ENCODE results near the gene C5orf24.

Gene C5orf24

DNA sequence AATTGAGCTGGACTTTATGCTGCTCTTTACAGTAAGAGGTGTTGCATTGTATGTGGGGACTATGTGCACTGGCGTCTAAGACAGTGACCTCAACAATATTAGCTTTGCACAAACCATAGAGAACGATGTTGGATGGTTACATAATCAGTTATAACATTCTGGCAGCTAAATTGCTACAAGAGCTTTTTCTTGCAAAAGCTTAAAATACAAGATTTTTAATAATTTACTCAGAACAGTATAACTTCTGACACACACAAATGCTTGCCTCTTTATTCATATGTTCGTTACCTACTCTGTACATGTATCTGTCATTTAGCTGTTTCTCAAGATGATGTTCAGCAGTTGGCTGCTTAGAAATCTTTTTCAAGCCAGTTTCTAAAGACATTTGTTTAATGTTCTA is 11.6 kb downstream of the C5orf24 start:
- ATAC-seq = no peak
- TF ChIP-seq OSR1 (CRISPR knock-in tag; IDR thresholded peaks at IDR 0.05) = no peak
- TF ChIP-seq, protein P1, sequence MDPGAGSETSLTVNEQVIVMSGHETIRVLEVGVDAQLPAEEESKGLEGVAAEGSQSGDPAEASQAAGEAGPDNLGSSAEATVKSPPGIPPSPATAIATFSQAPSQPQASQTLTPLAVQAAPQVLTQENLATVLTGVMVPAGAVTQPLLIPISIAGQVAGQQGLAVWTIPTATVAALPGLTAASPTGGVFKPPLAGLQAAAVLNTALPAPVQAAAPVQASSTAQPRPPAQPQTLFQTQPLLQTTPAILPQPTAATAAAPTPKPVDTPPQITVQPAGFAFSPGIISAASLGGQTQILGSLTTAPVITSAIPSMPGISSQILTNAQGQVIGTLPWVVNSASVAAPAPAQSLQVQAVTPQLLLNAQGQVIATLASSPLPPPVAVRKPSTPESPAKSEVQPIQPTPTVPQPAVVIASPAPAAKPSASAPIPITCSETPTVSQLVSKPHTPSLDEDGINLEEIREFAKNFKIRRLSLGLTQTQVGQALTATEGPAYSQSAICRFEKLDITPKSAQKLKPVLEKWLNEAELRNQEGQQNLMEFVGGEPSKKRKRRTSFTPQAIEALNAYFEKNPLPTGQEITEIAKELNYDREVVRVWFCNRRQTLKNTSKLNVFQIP (CRISPR knock-in tag; IDR thresholded peaks at IDR 0.05; ENCODE audit: borderline replicate concordance, low read depth) = no peak

DNA sequence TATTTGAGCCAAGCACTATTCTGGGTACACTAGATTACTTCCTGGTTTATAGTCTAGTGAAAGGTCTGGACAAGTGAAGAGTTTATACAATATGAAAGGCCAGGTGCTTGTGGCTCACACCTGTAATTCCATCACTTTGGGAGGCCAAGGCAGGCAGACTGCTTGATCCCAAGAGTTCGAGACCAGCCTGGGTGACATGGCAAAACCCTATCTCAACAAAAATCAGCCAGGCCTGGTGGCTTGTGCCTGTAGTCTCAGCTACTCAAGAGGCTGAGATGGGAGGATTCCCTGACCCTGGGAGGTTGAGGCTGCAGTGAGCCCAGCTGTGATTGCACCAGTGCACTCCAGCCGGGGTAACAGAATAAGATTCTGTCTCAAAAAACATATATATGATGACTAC is 18.9 kb downstream of the C5orf24 start:
- ATAC-seq = no peak
- TF ChIP-seq OSR1 (CRISPR knock-in tag; IDR thresholded peaks at IDR 0.05) (no peak), RARB (CRISPR knock-in tag; IDR thresholded peaks at IDR 0.05) (no peak), ZFP30 (CRISPR knock-in tag; IDR thresholded peaks at IDR 0.05) (no peak), CSDC2 (CRISPR knock-in tag; IDR thresholded peaks at IDR 0.05) (no peak), BACH2 (CRISPR knock-in tag; IDR thresholded peaks at IDR 0.05; ENCODE audit: borderline replicate concordance) (no peak), ESRRG (CRISPR knock-in tag; IDR thresholded peaks at IDR 0.05) (no peak), TCF4 (CRISPR knock-in tag; IDR thresholded peaks at IDR 0.05; ENCODE audit: borderline replicate concordance) (no peak), PPARA (CRISPR knock-in tag; IDR thresholded peaks at IDR 0.05; ENCODE audit: borderline replicate concordance) (no peak), ARNTL (CRISPR knock-in tag; IDR thresholded peaks at IDR 0.05; ENCODE audit: borderline replicate concordance, low read depth) (no peak), TOX (CRISPR knock-in tag; IDR thresholded peaks at IDR 0.05; ENCODE audit: borderline replicate concordance) (no peak), ZNF565 (CRISPR knock-in tag; conservative IDR thresholded peaks at IDR 0.05; ENCODE audit: low read depth) (no peak), ZC3H10 (CRISPR knock-in tag; IDR thresholded peaks at IDR 0.05) (no peak), ZFP3 (CRISPR knock-in tag; IDR thresholded peaks at IDR 0.05) (no peak), ISL1 (CRISPR knock-in tag; IDR thresholded peaks at IDR 0.05) (no peak), ZNF8 (CRISPR knock-in tag; IDR thresholded peaks at IDR 0.05) (no peak)
- TF ChIP-seq, protein P1 (CRISPR knock-in tag; IDR thresholded peaks at IDR 0.05; ENCODE audit: borderline replicate concordance, low read depth) = no peak
- TF ChIP-seq, protein P2, sequence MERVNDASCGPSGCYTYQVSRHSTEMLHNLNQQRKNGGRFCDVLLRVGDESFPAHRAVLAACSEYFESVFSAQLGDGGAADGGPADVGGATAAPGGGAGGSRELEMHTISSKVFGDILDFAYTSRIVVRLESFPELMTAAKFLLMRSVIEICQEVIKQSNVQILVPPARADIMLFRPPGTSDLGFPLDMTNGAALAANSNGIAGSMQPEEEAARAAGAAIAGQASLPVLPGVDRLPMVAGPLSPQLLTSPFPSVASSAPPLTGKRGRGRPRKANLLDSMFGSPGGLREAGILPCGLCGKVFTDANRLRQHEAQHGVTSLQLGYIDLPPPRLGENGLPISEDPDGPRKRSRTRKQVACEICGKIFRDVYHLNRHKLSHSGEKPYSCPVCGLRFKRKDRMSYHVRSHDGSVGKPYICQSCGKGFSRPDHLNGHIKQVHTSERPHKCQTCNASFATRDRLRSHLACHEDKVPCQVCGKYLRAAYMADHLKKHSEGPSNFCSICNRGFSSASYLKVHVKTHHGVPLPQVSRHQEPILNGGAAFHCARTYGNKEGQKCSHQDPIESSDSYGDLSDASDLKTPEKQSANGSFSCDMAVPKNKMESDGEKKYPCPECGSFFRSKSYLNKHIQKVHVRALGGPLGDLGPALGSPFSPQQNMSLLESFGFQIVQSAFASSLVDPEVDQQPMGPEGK (CRISPR knock-in tag; IDR thresholded peaks at IDR 0.05; ENCODE audit: borderline replicate concordance) = no peak
- TF ChIP-seq, protein P3, sequence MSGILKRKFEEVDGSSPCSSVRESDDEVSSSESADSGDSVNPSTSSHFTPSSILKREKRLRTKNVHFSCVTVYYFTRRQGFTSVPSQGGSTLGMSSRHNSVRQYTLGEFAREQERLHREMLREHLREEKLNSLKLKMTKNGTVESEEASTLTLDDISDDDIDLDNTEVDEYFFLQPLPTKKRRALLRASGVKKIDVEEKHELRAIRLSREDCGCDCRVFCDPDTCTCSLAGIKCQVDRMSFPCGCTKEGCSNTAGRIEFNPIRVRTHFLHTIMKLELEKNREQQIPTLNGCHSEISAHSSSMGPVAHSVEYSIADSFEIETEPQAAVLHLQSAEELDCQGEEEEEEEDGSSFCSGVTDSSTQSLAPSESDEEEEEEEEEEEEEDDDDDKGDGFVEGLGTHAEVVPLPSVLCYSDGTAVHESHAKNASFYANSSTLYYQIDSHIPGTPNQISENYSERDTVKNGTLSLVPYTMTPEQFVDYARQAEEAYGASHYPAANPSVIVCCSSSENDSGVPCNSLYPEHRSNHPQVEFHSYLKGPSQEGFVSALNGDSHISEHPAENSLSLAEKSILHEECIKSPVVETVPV (CRISPR knock-in tag; IDR thresholded peaks at IDR 0.05) = no peak
- TF ChIP-seq, protein P4, sequence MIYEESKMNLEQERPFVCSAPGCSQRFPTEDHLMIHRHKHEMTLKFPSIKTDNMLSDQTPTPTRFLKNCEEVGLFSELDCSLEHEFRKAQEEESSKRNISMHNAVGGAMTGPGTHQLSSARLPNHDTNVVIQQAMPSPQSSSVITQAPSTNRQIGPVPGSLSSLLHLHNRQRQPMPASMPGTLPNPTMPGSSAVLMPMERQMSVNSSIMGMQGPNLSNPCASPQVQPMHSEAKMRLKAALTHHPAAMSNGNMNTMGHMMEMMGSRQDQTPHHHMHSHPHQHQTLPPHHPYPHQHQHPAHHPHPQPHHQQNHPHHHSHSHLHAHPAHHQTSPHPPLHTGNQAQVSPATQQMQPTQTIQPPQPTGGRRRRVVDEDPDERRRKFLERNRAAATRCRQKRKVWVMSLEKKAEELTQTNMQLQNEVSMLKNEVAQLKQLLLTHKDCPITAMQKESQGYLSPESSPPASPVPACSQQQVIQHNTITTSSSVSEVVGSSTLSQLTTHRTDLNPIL (CRISPR knock-in tag; IDR thresholded peaks at IDR 0.05; ENCODE audit: low read depth) = no peak
- TF ChIP-seq, protein P5, sequence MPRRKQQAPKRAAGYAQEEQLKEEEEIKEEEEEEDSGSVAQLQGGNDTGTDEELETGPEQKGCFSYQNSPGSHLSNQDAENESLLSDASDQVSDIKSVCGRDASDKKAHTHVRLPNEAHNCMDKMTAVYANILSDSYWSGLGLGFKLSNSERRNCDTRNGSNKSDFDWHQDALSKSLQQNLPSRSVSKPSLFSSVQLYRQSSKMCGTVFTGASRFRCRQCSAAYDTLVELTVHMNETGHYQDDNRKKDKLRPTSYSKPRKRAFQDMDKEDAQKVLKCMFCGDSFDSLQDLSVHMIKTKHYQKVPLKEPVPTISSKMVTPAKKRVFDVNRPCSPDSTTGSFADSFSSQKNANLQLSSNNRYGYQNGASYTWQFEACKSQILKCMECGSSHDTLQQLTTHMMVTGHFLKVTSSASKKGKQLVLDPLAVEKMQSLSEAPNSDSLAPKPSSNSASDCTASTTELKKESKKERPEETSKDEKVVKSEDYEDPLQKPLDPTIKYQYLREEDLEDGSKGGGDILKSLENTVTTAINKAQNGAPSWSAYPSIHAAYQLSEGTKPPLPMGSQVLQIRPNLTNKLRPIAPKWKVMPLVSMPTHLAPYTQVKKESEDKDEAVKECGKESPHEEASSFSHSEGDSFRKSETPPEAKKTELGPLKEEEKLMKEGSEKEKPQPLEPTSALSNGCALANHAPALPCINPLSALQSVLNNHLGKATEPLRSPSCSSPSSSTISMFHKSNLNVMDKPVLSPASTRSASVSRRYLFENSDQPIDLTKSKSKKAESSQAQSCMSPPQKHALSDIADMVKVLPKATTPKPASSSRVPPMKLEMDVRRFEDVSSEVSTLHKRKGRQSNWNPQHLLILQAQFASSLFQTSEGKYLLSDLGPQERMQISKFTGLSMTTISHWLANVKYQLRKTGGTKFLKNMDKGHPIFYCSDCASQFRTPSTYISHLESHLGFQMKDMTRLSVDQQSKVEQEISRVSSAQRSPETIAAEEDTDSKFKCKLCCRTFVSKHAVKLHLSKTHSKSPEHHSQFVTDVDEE (CRISPR knock-in tag; IDR thresholded peaks at IDR 0.05) = no peak

DNA sequence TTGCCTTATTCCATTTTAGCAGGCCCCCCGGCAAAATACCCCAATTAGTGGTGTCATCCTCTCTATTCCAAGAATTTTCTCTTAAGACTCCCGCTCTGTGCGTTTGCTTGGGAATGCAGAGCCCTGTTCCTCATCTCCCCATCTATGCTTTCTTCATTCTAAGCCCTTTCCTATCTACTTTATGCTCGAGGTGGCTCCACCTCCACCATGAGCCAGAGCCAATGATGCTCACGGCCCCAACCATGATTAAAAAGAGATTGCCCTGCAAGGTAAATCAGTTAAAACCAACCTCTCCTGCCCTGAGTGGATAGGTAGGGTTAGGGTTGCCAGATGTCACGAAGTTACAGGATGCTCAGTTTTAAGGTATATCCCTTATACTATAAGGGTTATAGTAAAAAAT is 27.7 kb downstream of the C5orf24 start:
- ATAC-seq = no peak
- no peak for TF ChIP-seq GLIS3 (CRISPR knock-in tag; IDR thresholded peaks at IDR 0.05)
- TF ChIP-seq ESRRG (CRISPR knock-in tag; IDR thresholded peaks at IDR 0.05) = no peak
- TF ChIP-seq ZC3H10 (CRISPR knock-in tag; IDR thresholded peaks at IDR 0.05) = no peak
- TF ChIP-seq, protein P3 (CRISPR knock-in tag; IDR thresholded peaks at IDR 0.05) = no peak
- no peak for TF ChIP-seq OSR1 (CRISPR knock-in tag; IDR thresholded peaks at IDR 0.05)
- TF ChIP-seq ZFP30 (CRISPR knock-in tag; IDR thresholded peaks at IDR 0.05) = no peak
- no peak for TF ChIP-seq PPARA (CRISPR knock-in tag; IDR thresholded peaks at IDR 0.05; ENCODE audit: borderline replicate concordance)
- no peak for TF ChIP-seq ZNF70 (CRISPR knock-in tag; IDR thresholded peaks at IDR 0.05)
